OCI-LY3 (cell line): ENCODE measurements around the gene PTGS1.

ENCODE experiments used
- CTCF ChIP-seq: fragments of 200-600, 300-600 bp; sonication (generic); IDR thresholded peaks from 2 replicates; pipeline ENCODE4 v1.5.1; 2014; ENCODE audit warnings: antibody characterized with exemption, low read length, low read depth
- EZH2phosphoT487 ChIP-seq: fragments of 200-600 bp; shearing (Covaris generic); IDR thresholded peaks from 2 replicates; pipeline ENCODE4 v1.6.1; 2018; ENCODE audit warnings: antibody characterized with exemption, mixed run types, low read depth

- TF ChIP-seq EZH2phosphoT487: no peak
- TF ChIP-seq CTCF: no peak
Observed at GRCh38 chr9:122366074-122366660, 4.7 kb upstream of the PTGS1 start.
